GM12892 (cell line): ENCODE results near the gene SERPINB7.

ENCODE experiments used
- POLR2A ChIP-seq: IDR thresholded peaks from 2 replicates; pipeline ENCODE4 v1.6.1; 2011; ENCODE audit warnings: low read depth, low read length, control low read depth
- POLR2AphosphoS5 ChIP-seq: IDR thresholded peaks from 2 replicates; pipeline ENCODE4 v1.6.1; 2011; ENCODE audit warnings: low read depth, low read length, control low read depth
- TAF1 ChIP-seq: IDR thresholded peaks from 2 replicates; pipeline ENCODE4 v1.6.1; 2011; ENCODE audit warnings: low read depth, mild to moderate bottlenecking, control low read depth, low read length, borderline replicate concordance

- TF ChIP-seq POLR2A = no peak
- TF ChIP-seq TAF1 = no peak
- TF ChIP-seq POLR2AphosphoS5 = no peak
These were observed 11.2 kb upstream of the SERPINB7 start for GRCh38 chr18:63763831-63764600.
